Measurements from ENCODE around the gene CLPSL2. TPM values are rescaled to one million over a fixed set of nuclear protein-coding genes. Genes with fewer than 3 reads are reported as not detected.

CLPSL2 gene
- total RNA-seq, 2 experiments from 2014 or later = not detected

GRCh38 chr6:35795453-35796071 lies 19.2 kb downstream of the CLPSL2 start:
- Mint-ChIP-seq H3K4me3 (no peak overlapping the region), H3K9me3 (no peaks in the 10 kb centered on the region), H3K36me3 (ENCODE audit: low read depth) (no peaks in the 10 kb centered on the region), H3K4me1 (ENCODE audit: low read depth) (no peaks in the 10 kb centered on the region), H3K27me3 (ENCODE audit: low read depth) (no peaks in the 10 kb centered on the region), H3K27ac (no peak overlapping the region)
- intact Hi-C loops (cut with micrococcal nuclease) = no loop called here
- CTCF ChIA-PET = no interaction called here
- DNase-seq = no peak

GRCh38 chr6:35796236-35796635 lies 19.8 kb downstream of the CLPSL2 start:
- Mint-ChIP-seq H3K9me3 (no peaks in the 10 kb centered on the region), H3K4me1 (ENCODE audit: low read depth) (no peaks in the 10 kb centered on the region), H3K36me3 (ENCODE audit: low read depth) (no peaks in the 10 kb centered on the region), H3K27me3 (ENCODE audit: low read depth) (no peaks in the 10 kb centered on the region), H3K27ac (no peak overlapping the region), H3K4me3 (no peak overlapping the region)
- intact Hi-C loops (cut with micrococcal nuclease) = no loop called here
- DNase-seq = no peak
- CTCF ChIA-PET = interaction anchor here (1.3 kb wide), 1 partner anchor 159 kb away, joined by 4 read pairs; no protein-coding TSS in a partner anchor

- Mint-ChIP-seq H3K27ac (no peak overlapping the region), H3K36me3 (ENCODE audit: low read depth) (no peaks in the 10 kb centered on the region), H3K27me3 (ENCODE audit: low read depth) (no peaks in the 10 kb centered on the region), H3K9me3 (no peaks in the 10 kb centered on the region), H3K4me1 (ENCODE audit: low read depth) (no peaks in the 10 kb centered on the region), H3K4me3 (no peak overlapping the region)
- CTCF ChIA-PET = no interaction called here
- no peak for DNase-seq
- intact Hi-C loops (cut with micrococcal nuclease) = no loop called here
These were observed 21.6 kb downstream of the CLPSL2 start for GRCh38 chr6:35797837-35798526.

DNA sequence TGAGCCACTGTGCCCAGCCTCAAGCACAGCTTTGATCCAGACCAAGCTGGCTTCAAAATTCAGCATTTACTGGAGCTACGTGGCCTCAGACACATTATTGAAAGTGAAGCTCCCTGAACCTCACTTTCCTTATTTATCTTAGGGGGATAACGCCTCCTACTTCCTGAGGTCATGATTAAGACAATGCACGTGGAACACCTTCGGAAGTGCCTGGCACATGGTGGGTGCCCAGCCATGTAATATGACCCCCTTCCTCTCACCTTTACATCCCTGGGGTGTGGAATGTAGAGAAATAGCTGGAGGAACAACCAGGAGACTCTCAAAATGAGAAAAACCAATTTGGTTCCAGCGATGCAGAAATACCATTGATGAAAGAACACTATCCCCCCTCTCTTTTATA lies 22.3 kb downstream of the CLPSL2 start:
- Mint-ChIP-seq H3K36me3 (ENCODE audit: low read depth) (no peaks in the 10 kb centered on the region), H3K27me3 (ENCODE audit: low read depth) (no peaks in the 10 kb centered on the region), H3K4me3 (no peak overlapping the region), H3K27ac (no peak overlapping the region), H3K4me1 (ENCODE audit: low read depth) (no peaks in the 10 kb centered on the region), H3K9me3 (no peaks in the 10 kb centered on the region)
- CTCF ChIA-PET = no interaction called here
- intact Hi-C loops (cut with micrococcal nuclease) = no loop called here
- DNase-seq = no peak

- DNase-seq = no peak
- Mint-ChIP-seq H3K9me3 (no peaks in the 10 kb centered on the region), H3K36me3 (ENCODE audit: low read depth) (no peaks in the 10 kb centered on the region), H3K4me1 (ENCODE audit: low read depth) (peaks cover 5% of the 10 kb centered on the region), H3K4me3 (no peak overlapping the region), H3K27ac (no peak overlapping the region), H3K27me3 (ENCODE audit: low read depth) (peaks cover 5% of the 10 kb centered on the region)
- intact Hi-C loops (cut with micrococcal nuclease) = no loop called here
- CTCF ChIA-PET = interaction anchor here (1.6 kb wide), 1 partner anchor 540 kb away, joined by 3 read pairs; no protein-coding TSS in a partner anchor
These were observed 24.8 kb downstream of the CLPSL2 start for GRCh38 chr6:35801148-35801547.

DNA sequence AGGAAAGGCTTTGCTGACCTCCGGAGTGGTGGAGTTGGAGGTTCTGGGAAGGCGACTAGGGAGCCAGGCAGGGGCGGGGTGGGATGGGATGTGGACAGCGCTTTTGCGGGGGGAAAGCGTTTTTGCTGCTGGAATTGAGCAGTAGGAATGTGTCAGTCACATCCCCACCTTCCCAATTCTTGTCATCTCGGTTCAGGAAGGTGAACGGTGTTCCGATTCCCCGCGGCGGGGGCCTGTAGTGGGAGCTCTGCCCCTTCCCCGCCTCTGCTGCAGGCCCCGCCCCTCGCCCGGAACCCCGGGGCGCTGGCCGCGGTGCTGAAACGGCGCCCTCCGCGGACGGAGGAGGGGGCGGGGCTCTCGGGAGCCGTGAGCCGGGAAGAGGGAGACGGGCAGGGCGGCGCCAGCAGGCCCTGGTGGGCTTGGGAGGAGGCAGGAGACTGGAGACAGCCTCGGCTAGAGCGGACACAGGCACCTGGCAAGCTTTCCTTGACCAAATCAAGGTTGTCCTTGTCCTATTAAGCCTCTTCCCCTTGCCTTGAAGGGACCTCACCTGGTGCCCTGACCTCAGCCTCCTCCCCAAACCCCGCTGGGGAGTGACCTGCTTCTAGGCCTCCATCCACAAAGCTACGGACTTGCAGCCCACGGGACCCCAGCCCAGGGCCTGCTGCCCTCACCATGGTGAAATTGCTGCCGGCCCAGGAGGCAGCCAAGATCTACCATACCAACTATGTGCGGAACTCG lies 28.8 kb downstream of the CLPSL2 start, which contains the start of gene LHFPL5:
TSS of gene LHFPL5 (plus strand) at position 357 of the 741 bp plus-strand sequence. CDS start at position 676, 319 bp downstream.
- intact Hi-C loops (cut with micrococcal nuclease) = no loop called here
- no peaks in the 10 kb centered on the region for H3K36me3 Mint-ChIP-seq (ENCODE audit: low read depth)
- no peaks in the 10 kb centered on the region for H3K9me3 Mint-ChIP-seq
- DNase-seq = peak; percentile 48
- CTCF ChIA-PET = no interaction called here
- H3K4me1 Mint-ChIP-seq (ENCODE audit: low read depth) = peaks cover 5% of the 10 kb centered on the region
- no peak within 1 kb of the TSS for H3K4me3 Mint-ChIP-seq
- H3K27ac Mint-ChIP-seq = no peak within 1 kb of the TSS
- H3K27me3 Mint-ChIP-seq (ENCODE audit: low read depth) = peaks cover 12% of the 10 kb centered on the region

DNA sequence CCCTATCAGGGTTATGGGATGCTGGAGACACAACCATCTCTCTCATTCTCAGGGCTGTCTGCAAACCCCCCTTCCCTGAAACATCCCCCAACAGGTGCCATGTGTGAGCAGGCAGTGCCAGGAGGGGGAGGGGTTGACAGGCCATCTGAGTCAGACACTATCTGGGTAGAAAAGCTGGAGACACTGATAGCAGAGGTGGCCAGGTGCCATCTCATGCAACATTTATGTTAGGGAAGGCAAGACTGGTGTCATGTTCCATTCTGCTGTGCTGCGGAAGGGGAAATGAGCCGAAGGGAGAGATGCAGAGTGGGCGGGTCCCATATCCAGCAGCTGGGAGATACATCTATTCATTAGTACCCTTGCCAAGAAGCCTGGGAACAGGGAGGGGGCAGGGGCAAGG lies 32.3 kb downstream of the CLPSL2 start:
- Mint-ChIP-seq H3K27me3 (ENCODE audit: low read depth) (peaks cover 12% of the 10 kb centered on the region), H3K4me3 (no peak overlapping the region), H3K9me3 (no peaks in the 10 kb centered on the region), H3K27ac (no peak overlapping the region), H3K4me1 (ENCODE audit: low read depth) (peaks cover 5% of the 10 kb centered on the region), H3K36me3 (ENCODE audit: low read depth) (no peaks in the 10 kb centered on the region)
- CTCF ChIA-PET = no interaction called here
- intact Hi-C loops (cut with micrococcal nuclease) = no loop called here
- DNase-seq = no peak

DNA sequence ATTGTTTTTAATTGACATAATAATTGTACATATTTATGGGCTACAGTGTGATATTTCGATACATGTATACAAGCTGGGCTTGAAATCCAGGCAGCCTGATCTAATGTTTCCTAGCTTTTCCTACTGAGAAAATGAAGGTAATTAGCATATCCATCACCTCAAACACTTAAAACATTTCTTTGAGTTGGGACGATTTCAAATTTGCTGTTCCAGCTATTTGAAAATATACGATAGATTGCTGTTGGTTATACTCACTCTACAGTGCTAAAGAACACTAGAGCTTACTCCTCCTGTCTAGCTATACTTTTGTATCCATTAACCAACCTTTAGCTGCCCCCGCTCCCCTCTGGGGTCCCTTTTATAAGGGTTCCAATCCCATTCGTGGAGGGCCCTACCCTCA lies 33.4 kb downstream of the CLPSL2 start:
- CTCF ChIA-PET = interaction anchor here (0.5 kb wide), 1 partner anchor 253 kb away, joined by 3 read pairs; no protein-coding TSS in a partner anchor
- no peaks in the 10 kb centered on the region for H3K9me3 Mint-ChIP-seq
- no peak overlapping the region for H3K27ac Mint-ChIP-seq
- no peak overlapping the region for H3K4me3 Mint-ChIP-seq
- H3K4me1 Mint-ChIP-seq (ENCODE audit: low read depth) = peaks cover 3% of the 10 kb centered on the region
- peaks cover 11% of the 10 kb centered on the region for H3K27me3 Mint-ChIP-seq (ENCODE audit: low read depth)
- intact Hi-C loops (cut with micrococcal nuclease) = no loop called here
- H3K36me3 Mint-ChIP-seq (ENCODE audit: low read depth) = no peaks in the 10 kb centered on the region
- DNase-seq = no peak

DNA sequence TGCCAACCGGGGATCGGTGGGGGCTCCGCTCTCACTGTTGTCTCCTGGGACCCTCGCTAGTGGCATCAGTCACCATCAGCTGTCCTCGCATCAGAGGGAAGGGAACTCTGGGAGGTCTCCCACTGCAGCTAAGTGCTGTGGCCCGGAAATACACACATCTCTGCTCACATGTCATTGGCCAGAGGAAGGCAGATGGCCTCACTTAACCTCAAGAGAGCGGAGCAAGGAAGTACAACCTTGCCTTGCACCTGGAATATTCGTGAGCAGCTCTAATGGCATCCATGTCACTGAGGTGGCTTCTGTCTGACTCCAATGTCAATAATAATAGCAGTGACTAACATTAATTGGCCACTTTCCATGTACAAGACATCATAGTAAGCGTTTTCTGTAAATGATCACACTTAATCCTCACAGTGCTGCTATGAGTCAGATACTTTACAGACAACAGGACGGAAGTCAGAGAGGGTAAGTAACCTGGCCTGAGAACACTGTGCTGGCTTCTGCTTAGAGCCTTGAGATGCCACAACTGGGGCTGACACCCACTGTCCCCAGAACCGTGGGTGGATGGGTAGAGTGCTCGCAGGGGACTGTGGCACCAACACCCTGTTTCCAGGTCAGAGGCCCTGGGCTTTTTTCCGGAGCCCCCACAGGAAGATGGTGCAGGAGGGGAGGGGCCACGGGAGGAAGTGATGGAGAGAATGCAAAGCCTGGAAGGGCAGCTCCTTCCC lies 34.7 kb downstream of the CLPSL2 start:
- DNase-seq = no peak
- Mint-ChIP-seq H3K27me3 (ENCODE audit: low read depth) (peaks cover 6% of the 10 kb centered on the region), H3K27ac (no peak overlapping the region), H3K4me1 (ENCODE audit: low read depth) (no peaks in the 10 kb centered on the region), H3K9me3 (no peaks in the 10 kb centered on the region), H3K4me3 (no peak overlapping the region), H3K36me3 (ENCODE audit: low read depth) (no peaks in the 10 kb centered on the region)
- CTCF ChIA-PET = no interaction called here
- intact Hi-C loops (cut with micrococcal nuclease) = no loop called here

GRCh38 chr6:35811699-35811995 lies 35.2 kb downstream of the CLPSL2 start:
- no peak for DNase-seq
- Mint-ChIP-seq H3K27ac (no peak overlapping the region), H3K4me1 (ENCODE audit: low read depth) (no peaks in the 10 kb centered on the region), H3K9me3 (no peaks in the 10 kb centered on the region), H3K36me3 (ENCODE audit: low read depth) (no peaks in the 10 kb centered on the region), H3K27me3 (ENCODE audit: low read depth) (peaks cover 1% of the 10 kb centered on the region), H3K4me3 (no peak overlapping the region)
- intact Hi-C loops (cut with micrococcal nuclease) = no loop called here
- CTCF ChIA-PET = no interaction called here

GRCh38 chr6:35817515-35817914 lies 41.1 kb downstream of the CLPSL2 start:
- H3K9me3 Mint-ChIP-seq = peaks cover 1% of the 10 kb centered on the region
- no peak overlapping the region for H3K27ac Mint-ChIP-seq
- no peaks in the 10 kb centered on the region for H3K27me3 Mint-ChIP-seq (ENCODE audit: low read depth)
- peaks cover 1% of the 10 kb centered on the region for H3K36me3 Mint-ChIP-seq (ENCODE audit: low read depth)
- no peaks in the 10 kb centered on the region for H3K4me1 Mint-ChIP-seq (ENCODE audit: low read depth)
- CTCF ChIA-PET = no interaction called here
- no peak for DNase-seq
- no peak overlapping the region for H3K4me3 Mint-ChIP-seq
- intact Hi-C loops (cut with micrococcal nuclease) = no loop called here

GRCh38 chr6:35823601-35824000 lies 47.2 kb downstream of the CLPSL2 start:
- intact Hi-C loops (cut with micrococcal nuclease) = no loop called here
- H3K9me3 Mint-ChIP-seq = no peaks in the 10 kb centered on the region
- no peak for DNase-seq
- H3K4me1 Mint-ChIP-seq (ENCODE audit: low read depth) = no peaks in the 10 kb centered on the region
- CTCF ChIA-PET = no interaction called here
- no peaks in the 10 kb centered on the region for H3K36me3 Mint-ChIP-seq (ENCODE audit: low read depth)
- H3K27ac Mint-ChIP-seq = no peak overlapping the region
- H3K27me3 Mint-ChIP-seq (ENCODE audit: low read depth) = peaks cover 2% of the 10 kb centered on the region
- no peak overlapping the region for H3K4me3 Mint-ChIP-seq

All from activated naive CD4-positive, alpha-beta T cell treated with anti-CD3 and anti-CD28 coated beads for 36 hours (primary cell).